ENCODE results near the gene TNRC6A. TPM values are rescaled to one million over a fixed set of nuclear protein-coding genes. Genes with fewer than 3 reads are reported as not detected.

The TNRC6A gene
- total and polyA plus RNA-seq, 2 of the 13 experiments (the other 11 are each of a cell fraction or from before 2014, with no cell fraction given): 30.9 to 43.6 TPM

DNA sequence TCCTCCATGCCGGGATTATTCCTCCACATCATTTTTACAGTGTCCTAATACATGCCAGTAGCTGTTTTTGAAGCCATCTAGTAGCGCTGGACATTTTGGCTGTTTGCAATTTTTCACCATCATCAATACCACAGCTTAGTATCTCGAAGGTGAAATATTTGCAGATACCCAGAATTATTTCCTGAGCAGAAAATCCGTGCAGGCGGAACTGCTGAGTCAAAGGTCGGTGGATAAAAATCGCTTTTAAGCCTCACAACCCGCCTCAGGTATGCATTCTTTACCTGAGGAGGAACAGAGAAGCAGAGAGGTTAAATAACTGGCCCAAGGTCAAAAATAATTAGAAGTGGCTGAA is 584 bp upstream of the TNRC6A start:
- Histone ChIP-seq H3K9ac (ENCODE audit: insufficient read depth, low read depth, low read length) (peak overlapping the region; percentile 89), H3K27me3 (ENCODE audit: control insufficient read depth in 1 of 2, insufficient read depth in 2 of 2, low read length in 2 of 2) (no peaks in the 10 kb centered on the region; a peak in 3 of 5 replicates), H3K4me3 (replicated peaks in 1 of 3; ENCODE audit: insufficient read depth in 1 of 3, low read depth in 2 of 3, low read length in 3 of 3) (peak overlapping the region; percentile 92 to 99 (median 96)), H2AFZ (ENCODE audit: low read length) (no peak overlapping the region), H3K9me3 (ENCODE audit: low read length) (no peaks in the 10 kb centered on the region), H3K4me2 (ENCODE audit: low read depth, low read length) (peak overlapping the region; percentile 86), H3K36me3 (replicated peaks in 1 of 2; ENCODE audit: control insufficient read depth in 1 of 2, insufficient read depth in 2 of 2, low read length in 2 of 2) (peaks cover 2 to 15% of the 10 kb centered on the region in 2 experiments; a peak in 4 of 5 replicates), H3K4me1 (ENCODE audit: insufficient read depth, low read length) (peaks cover 52% of the 10 kb centered on the region), H4K20me1 (ENCODE audit: insufficient read depth, low read length) (peaks cover 19% of the 10 kb centered on the region), H3K79me2 (ENCODE audit: insufficient read depth, low read length) (peaks cover 39% of the 10 kb centered on the region), H3K27ac (ENCODE audit: extremely low read length, insufficient read depth, low read length) (peak overlapping the region; percentile 87)
- no peak for TF ChIP-seq TOPORS (CRISPR knock-in tag; IDR thresholded peaks at IDR 0.05)
- peak in 1 of 2 experiments; percentile 41; a peak in 2 of 4 replicates for TF ChIP-seq MAFK (conservative IDR thresholded peaks at IDR 0.05 in 1 of 2, IDR thresholded peaks at IDR 0.05 in 1 of 2; ENCODE audit: low read length in 2 of 2)
- TF ChIP-seq ELF4 (CRISPR knock-in tag; IDR thresholded peaks at IDR 0.05; ENCODE audit: borderline replicate concordance): peak; percentile 40; the same call in 1 of the 2 replicates
- TF ChIP-seq, protein P1, sequence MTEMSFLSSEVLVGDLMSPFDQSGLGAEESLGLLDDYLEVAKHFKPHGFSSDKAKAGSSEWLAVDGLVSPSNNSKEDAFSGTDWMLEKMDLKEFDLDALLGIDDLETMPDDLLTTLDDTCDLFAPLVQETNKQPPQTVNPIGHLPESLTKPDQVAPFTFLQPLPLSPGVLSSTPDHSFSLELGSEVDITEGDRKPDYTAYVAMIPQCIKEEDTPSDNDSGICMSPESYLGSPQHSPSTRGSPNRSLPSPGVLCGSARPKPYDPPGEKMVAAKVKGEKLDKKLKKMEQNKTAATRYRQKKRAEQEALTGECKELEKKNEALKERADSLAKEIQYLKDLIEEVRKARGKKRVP (CRISPR knock-in tag; IDR thresholded peaks at IDR 0.05): peak in 1 of 2 experiments; percentile 14; a peak in 1 of 4 replicates
- TF ChIP-seq MAFF (IDR thresholded peaks at IDR 0.05; ENCODE audit: low read depth, low read length): peak; percentile 1; the same call in 1 of the 2 replicates
- 0 out of 2 replicates have a peak, but pooled peaks have one; percentile 7 for TF ChIP-seq CREM (IDR thresholded peaks at IDR 0.05)
- TF ChIP-seq CREM (CRISPR knock-in tag; IDR thresholded peaks at IDR 0.05): no peak
- TF ChIP-seq, protein P2, sequence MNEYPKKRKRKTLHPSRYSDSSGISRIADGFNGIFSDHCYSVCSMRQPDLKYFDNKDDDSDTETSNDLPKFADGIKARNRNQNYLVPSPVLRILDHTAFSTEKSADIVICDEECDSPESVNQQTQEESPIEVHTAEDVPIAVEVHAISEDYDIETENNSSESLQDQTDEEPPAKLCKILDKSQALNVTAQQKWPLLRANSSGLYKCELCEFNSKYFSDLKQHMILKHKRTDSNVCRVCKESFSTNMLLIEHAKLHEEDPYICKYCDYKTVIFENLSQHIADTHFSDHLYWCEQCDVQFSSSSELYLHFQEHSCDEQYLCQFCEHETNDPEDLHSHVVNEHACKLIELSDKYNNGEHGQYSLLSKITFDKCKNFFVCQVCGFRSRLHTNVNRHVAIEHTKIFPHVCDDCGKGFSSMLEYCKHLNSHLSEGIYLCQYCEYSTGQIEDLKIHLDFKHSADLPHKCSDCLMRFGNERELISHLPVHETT (CRISPR knock-in tag; conservative IDR thresholded peaks at IDR 0.05): no peak
- TF ChIP-seq NONO (IDR thresholded peaks at IDR 0.05): no peak
- TF ChIP-seq NONO (CRISPR knock-in tag; conservative IDR thresholded peaks at IDR 0.05): 0 out of 2 replicates have a peak, but pooled peaks have one; percentile 13
- 0 out of 2 replicates have a peak, but pooled peaks have one; percentile 32 for TF ChIP-seq ZC3H13 (CRISPR knock-in tag; IDR thresholded peaks at IDR 0.05)
- TF ChIP-seq ZNF660 (CRISPR knock-in tag; IDR thresholded peaks at IDR 0.05; ENCODE audit: borderline replicate concordance, low read depth): no peak
- WGBS (ENCODE audit: low lambda C conversion rate): 1% methylated on average over 8 of the region's 8 CpGs
- in situ Hi-C loops (cut with HindIII; ENCODE audit: extremely low pct_ligation_motif_present, low pct_unique_long_range_greater_than_20kb) (no loop called here), intact Hi-C loops (cut with micrococcal nuclease; ENCODE audit: unreplicated experiment) (no loop called here)
- ChIA-PET CTCF (ENCODE audit: low intra/inter-chr PET ratio, low total read pairs) (no interaction called here), POLR2A (no interaction called here)
- ATAC-seq (no peak), FAIRE-seq (no peak), DNase-seq (ENCODE audit: low spot score) (no peak)
- BruUV-seq (replicated peaks): TSS peak; percentile 77
